Keratinocyte (primary cell): Measurements from ENCODE around the gene ELMOD1. TPM values are rescaled to one million over a fixed set of nuclear protein-coding genes. Genes with fewer than 3 reads are reported as not detected.

Experiments
- DNase-seq: peaks from one replicate; pipeline ENCODE4 v3.0.0-alpha.2; 2011; ENCODE audit warnings: low read depth, missing footprints, low spot score
- FAIRE-seq: peaks from 2 replicates; lab custom pipeline; 2011; peaks lifted over from hg19 to GRCh38; lab: Jason Lieb, UNC
- H2AFZ ChIP-seq: 2 replicates; pipeline ENCODE4 v1.6.0; 2012; ENCODE audit warnings: low read length, control low read depth, inconsistent platforms; ENCODE audit not compliant: control insufficient read depth
- H3K27ac ChIP-seq: 2 replicates; pipeline ENCODE4 v1.5.1; 2011; ENCODE audit warnings: low read length; ENCODE audit not compliant: control insufficient read depth, insufficient read depth
- H3K27me3 ChIP-seq: 3 replicates; pipeline ENCODE4 v1.6.0; 2011; ENCODE audit warnings: low read length; ENCODE audit not compliant: control insufficient read depth, insufficient read depth; ENCODE audit errors: extremely low read depth
- H3K36me3 ChIP-seq, 2 experiments: 2 replicates in 1 of 2; 3 replicates in 1 of 2; pipeline ENCODE4 v1.5.1; 2011; ENCODE audit warnings: low read length in 2 of 2, mild to moderate bottlenecking in 1 of 2; ENCODE audit not compliant: control insufficient read depth in 2 of 2, insufficient read depth in 2 of 2; ENCODE audit errors: extremely low read depth in 1 of 2
- H3K4me1 ChIP-seq: 3 replicates; pipeline ENCODE4 v1.5.1; 2011; ENCODE audit warnings: low read length; ENCODE audit not compliant: control insufficient read depth, insufficient read depth; ENCODE audit errors: extremely low read depth
- H3K4me2 ChIP-seq: 3 replicates; pipeline ENCODE4 v1.6.0; 2011; ENCODE audit warnings: low read depth, low read length; ENCODE audit not compliant: control insufficient read depth, insufficient read depth; ENCODE audit errors: extremely low read depth
- H3K4me3 ChIP-seq, 3 experiments: fragments of 200-600 bp in 1 of 3; sonication (generic) in 1 of 3; 2 replicates in 2 of 3; 3 replicates in 1 of 3; pipeline ENCODE4 v1.5.1; 2011 to 2016; ENCODE audit warnings: low read length in 3 of 3, mild to moderate bottlenecking in 3 of 3, control low read depth in 2 of 3, inconsistent platforms in 1 of 3, low read depth in 1 of 3, mixed read lengths in 1 of 3, mixed run types in 1 of 3, moderate library complexity in 1 of 3; ENCODE audit not compliant: control insufficient read depth in 2 of 3, insufficient read depth in 2 of 3; ENCODE audit errors: extremely low read depth in 1 of 3
- H3K79me2 ChIP-seq: 2 replicates; pipeline ENCODE4 v1.6.0; 2012; ENCODE audit warnings: low read length; ENCODE audit not compliant: control insufficient read depth, insufficient read depth
- H3K9ac ChIP-seq: 3 replicates; pipeline ENCODE4 v1.6.0; 2011; ENCODE audit warnings: low read length; ENCODE audit not compliant: control insufficient read depth, insufficient read depth; ENCODE audit errors: extremely low read depth
- H3K9me1 ChIP-seq: 3 replicates; pipeline ENCODE4 v1.6.0; 2011; ENCODE audit warnings: low read length; ENCODE audit not compliant: control insufficient read depth, insufficient read depth; ENCODE audit errors: extremely low read depth
- H3K9me3 ChIP-seq: 2 replicates; pipeline ENCODE4 v1.5.1; 2012; ENCODE audit warnings: low read depth, low read length; ENCODE audit not compliant: control insufficient read depth
- H4K20me1 ChIP-seq: 3 replicates; pipeline ENCODE4 v1.6.0; 2011; ENCODE audit warnings: low read length; ENCODE audit not compliant: control insufficient read depth, insufficient read depth; ENCODE audit errors: extremely low read depth
- EZH2 ChIP-seq: IDR thresholded peaks from one replicate; pipeline ENCODE4 v1.6.1; 2012; ENCODE audit warnings: inconsistent platforms, mild to moderate bottlenecking, low read length, moderate library complexity
- dilution Hi-C: fragments of 300-500 bp; cut with MboI; formaldehyde crosslinking; loops from one replicate; pipeline ENCODE4 v1.7.0; 2020; ENCODE audit warnings: low sequenced_read_pairs; ENCODE audit not compliant: extremely low pct_ligation_motif_present
- polyA plus RNA-seq, 5 experiments: library from polyadenylated mRNA; depleted of rRNA in 3 of 5; stranded (reverse) in 3 of 5; stranded (forward) in 1 of 5; unstranded in 1 of 5; fragments of >200 nt; gene quantifications; 1 replicate in 1 of 5; 2 replicates in 3 of 5; 3 replicates in 1 of 5; pipeline versions ENCODE4 v1.2.1 to v1.2.3, GENCODE V29; 2011 to 2012; ENCODE audit warnings: missing spikeins in 2 of 5, low read depth in 1 of 5, low replicate concordance in 1 of 5
- TF ChIP-seq, protein P1 (sequence below), 3 experiments: IDR thresholded peaks in 1 of 3; conservative IDR thresholded peaks in 1 of 3; optimal IDR thresholded peaks in 1 of 3; 2 replicates in 2 of 3; 3 replicates in 1 of 3; pipeline versions ENCODE3 to v1.5.1; 2011; ENCODE audit warnings: low read length in 3 of 3, mild to moderate bottlenecking in 3 of 3, moderate library complexity in 2 of 3, control low read depth in 1 of 3, inconsistent platforms in 1 of 3; ENCODE audit not compliant: insufficient read depth in 2 of 3; ENCODE audit errors: extremely low read depth in 1 of 3

ELMOD1 gene
- polyA plus RNA-seq, 1 donor (not counting 4 experiments of a cell fraction or from before 2014, with no cell fraction given), result 0.63 TPM

DNA sequence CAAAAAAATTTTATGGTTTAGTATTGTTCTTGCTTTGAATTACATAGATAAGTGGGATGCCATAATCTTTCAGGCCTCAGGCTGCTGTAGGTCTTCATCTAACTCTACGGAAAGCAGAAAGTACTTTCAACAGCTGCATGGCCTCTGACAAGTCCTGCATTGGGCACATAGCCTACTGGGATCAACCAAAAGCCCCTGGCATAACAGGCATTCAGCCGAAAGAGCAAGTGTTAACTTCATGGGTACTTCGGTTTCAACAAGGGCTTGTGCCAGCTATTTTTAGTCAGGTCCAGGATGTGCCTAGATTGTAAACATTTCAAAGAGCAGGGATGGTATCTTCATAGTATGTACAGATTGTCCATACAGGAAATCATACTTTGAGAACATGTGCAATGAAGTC lies 117.8 kb downstream of the ELMOD1 start:
- dilution Hi-C loops, result no loop called here
- H3K9me1 ChIP-seq, result no peaks in the 10 kb centered on the region
- no peaks in the 10 kb centered on the region for H3K36me3 ChIP-seq
- H3K9ac ChIP-seq, result no peak overlapping the region
- FAIRE-seq, result no peak
- H3K4me2 ChIP-seq, result no peak overlapping the region
- peaks cover 14% of the 10 kb centered on the region for H3K4me1 ChIP-seq
- H2AFZ ChIP-seq, result no peak overlapping the region
- H3K27me3 ChIP-seq, result peaks cover 8% of the 10 kb centered on the region
- H3K27ac ChIP-seq, result no peak overlapping the region
- DNase-seq, result no peak
- H3K9me3 ChIP-seq, result no peaks in the 10 kb centered on the region
- H3K79me2 ChIP-seq, result no peaks in the 10 kb centered on the region
- TF ChIP-seq, protein P1, sequence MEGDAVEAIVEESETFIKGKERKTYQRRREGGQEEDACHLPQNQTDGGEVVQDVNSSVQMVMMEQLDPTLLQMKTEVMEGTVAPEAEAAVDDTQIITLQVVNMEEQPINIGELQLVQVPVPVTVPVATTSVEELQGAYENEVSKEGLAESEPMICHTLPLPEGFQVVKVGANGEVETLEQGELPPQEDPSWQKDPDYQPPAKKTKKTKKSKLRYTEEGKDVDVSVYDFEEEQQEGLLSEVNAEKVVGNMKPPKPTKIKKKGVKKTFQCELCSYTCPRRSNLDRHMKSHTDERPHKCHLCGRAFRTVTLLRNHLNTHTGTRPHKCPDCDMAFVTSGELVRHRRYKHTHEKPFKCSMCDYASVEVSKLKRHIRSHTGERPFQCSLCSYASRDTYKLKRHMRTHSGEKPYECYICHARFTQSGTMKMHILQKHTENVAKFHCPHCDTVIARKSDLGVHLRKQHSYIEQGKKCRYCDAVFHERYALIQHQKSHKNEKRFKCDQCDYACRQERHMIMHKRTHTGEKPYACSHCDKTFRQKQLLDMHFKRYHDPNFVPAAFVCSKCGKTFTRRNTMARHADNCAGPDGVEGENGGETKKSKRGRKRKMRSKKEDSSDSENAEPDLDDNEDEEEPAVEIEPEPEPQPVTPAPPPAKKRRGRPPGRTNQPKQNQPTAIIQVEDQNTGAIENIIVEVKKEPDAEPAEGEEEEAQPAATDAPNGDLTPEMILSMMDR (optimal IDR thresholded peaks at IDR 0.05 in 1 of 3, IDR thresholded peaks at IDR 0.05 in 1 of 3, conservative IDR thresholded peaks at IDR 0.05 in 1 of 3; ENCODE audit: extremely low read depth in 1 of 3, insufficient read depth in 2 of 3, low read length in 3 of 3), result no peak
- H4K20me1 ChIP-seq, result no peaks in the 10 kb centered on the region
- H3K4me3 ChIP-seq, result no peak overlapping the region

DNA sequence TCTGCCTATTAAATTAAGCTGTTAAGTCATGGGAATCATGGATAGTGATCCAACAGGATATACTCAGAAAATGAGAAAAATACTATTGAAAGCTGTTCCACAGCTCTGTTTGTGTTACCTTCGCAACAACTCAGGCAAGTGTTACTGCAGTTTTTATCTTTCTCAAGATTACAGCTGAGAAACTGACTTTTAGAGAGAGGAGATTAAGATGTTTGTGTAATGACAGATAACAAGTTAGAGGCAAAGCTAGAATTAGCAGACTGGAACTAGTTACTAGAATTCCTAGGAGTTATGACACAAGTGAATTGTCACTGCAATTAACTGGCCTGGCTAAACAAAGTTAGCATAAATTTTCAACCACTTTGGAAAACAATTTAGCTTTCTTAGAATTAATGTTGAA lies 119.4 kb downstream of the ELMOD1 start:
- no peak overlapping the region for H3K27ac ChIP-seq
- no peak overlapping the region for H3K4me3 ChIP-seq
- TF ChIP-seq EZH2, result no peak
- TF ChIP-seq, protein P1 (optimal IDR thresholded peaks at IDR 0.05 in 1 of 3, IDR thresholded peaks at IDR 0.05 in 1 of 3, conservative IDR thresholded peaks at IDR 0.05 in 1 of 3; ENCODE audit: extremely low read depth in 1 of 3, insufficient read depth in 2 of 3, low read length in 3 of 3), result no peak
- H3K4me1 ChIP-seq, result peaks cover 4% of the 10 kb centered on the region
- H4K20me1 ChIP-seq, result no peaks in the 10 kb centered on the region
- no peaks in the 10 kb centered on the region for H3K36me3 ChIP-seq
- DNase-seq, result no peak
- H3K79me2 ChIP-seq, result no peaks in the 10 kb centered on the region
- no peak overlapping the region for H2AFZ ChIP-seq
- H3K27me3 ChIP-seq, result peaks cover 8% of the 10 kb centered on the region
- no peak overlapping the region for H3K9ac ChIP-seq
- H3K9me3 ChIP-seq, result no peaks in the 10 kb centered on the region
- no peak overlapping the region for H3K4me2 ChIP-seq
- no peaks in the 10 kb centered on the region for H3K9me1 ChIP-seq
- FAIRE-seq, result no peak
- dilution Hi-C loops, result no loop called here
